Chondrocyte (in vitro differentiated cells): Measurements from ENCODE around the gene RAP2B. TPM values are rescaled to one million over a fixed set of nuclear protein-coding genes. Genes with fewer than 3 reads are reported as not detected.

Experiments used
- DNase-seq: peaks from one replicate; pipeline ENCODE4 v3.0.0; 2021; ENCODE audit warnings: mixed read lengths, low spot score
- H3K27ac Mint-ChIP-seq: one replicate; pipeline ENCODE4 v1.8.0; 2021; ENCODE audit warnings: mild to moderate bottlenecking, moderate library complexity, mixed read lengths; ENCODE audit not compliant: unreplicated experiment
- H3K27me3 Mint-ChIP-seq: 2 replicates; pipeline ENCODE4 v1.8.0; 2021; ENCODE audit warnings: low read depth, mixed read lengths
- H3K36me3 Mint-ChIP-seq: 2 replicates; pipeline ENCODE4 v1.8.0; 2021; ENCODE audit warnings: low read depth, mixed read lengths
- H3K4me1 Mint-ChIP-seq: 2 replicates; pipeline ENCODE4 v1.8.0; 2021; ENCODE audit warnings: low read depth, mild to moderate bottlenecking, mixed read lengths
- H3K4me3 Mint-ChIP-seq: one replicate; pipeline ENCODE4 v1.8.0; 2021; ENCODE audit warnings: mild to moderate bottlenecking, moderate library complexity, mixed read lengths; ENCODE audit not compliant: unreplicated experiment
- H3K9me3 Mint-ChIP-seq: 2 replicates; pipeline ENCODE4 v1.8.0; 2021; ENCODE audit warnings: low read depth, mixed read lengths
- total RNA-seq: library from RNA; stranded (reverse); gene quantifications from 3 replicates; pipeline ENCODE4 v1.2.1, GENCODE V29; 2021
- TF ChIP-seq, protein P1 (sequence below): fragments of 200-600 bp; sonication (generic); IDR thresholded peaks from 2 replicates; pipeline ENCODE4 v1.5.0; 2021; ENCODE audit warnings: antibody characterized with exemption, mild to moderate bottlenecking, moderate library complexity

Gene RAP2B
- total RNA-seq, 1 donor from 2014 or later, result 11.0 TPM

DNA sequence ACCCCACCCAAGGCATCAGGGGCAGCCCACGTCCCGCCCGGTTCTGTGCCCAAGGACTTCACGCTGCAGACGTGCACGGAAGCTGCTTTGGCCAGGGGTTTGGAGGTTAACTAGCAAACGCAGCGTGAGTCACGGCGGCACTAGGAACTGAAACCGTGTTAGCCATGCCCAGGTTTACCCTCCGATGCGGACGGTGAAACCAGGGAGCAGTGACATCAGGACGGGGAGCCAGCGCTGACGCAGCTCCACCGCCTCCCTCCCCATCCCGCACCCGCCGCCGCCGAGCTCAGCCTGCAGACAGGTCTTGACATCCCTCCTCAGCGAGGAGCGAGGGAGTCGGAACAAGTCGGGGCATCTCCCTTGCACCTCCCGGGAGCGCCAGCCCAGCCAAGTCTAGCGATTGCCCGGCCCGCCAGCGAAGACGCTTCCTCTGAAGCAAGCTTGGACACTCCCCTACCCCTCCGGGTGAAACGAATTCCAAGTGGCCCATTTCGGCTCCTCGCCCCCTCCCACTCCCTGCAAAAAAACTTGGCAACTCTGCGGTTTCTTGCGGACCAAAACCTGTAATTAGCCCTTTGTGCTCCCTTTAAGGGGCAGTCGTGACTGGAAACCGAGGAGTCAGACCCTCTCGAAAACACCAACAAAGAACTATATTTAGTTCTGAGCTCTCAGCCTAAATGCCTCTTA, 1.4 kb upstream of the RAP2B start:
- H3K4me3 Mint-ChIP-seq, result peak overlapping the region; percentile 96
- H3K9me3 Mint-ChIP-seq, result no peaks in the 10 kb centered on the region
- TF ChIP-seq, protein P1, sequence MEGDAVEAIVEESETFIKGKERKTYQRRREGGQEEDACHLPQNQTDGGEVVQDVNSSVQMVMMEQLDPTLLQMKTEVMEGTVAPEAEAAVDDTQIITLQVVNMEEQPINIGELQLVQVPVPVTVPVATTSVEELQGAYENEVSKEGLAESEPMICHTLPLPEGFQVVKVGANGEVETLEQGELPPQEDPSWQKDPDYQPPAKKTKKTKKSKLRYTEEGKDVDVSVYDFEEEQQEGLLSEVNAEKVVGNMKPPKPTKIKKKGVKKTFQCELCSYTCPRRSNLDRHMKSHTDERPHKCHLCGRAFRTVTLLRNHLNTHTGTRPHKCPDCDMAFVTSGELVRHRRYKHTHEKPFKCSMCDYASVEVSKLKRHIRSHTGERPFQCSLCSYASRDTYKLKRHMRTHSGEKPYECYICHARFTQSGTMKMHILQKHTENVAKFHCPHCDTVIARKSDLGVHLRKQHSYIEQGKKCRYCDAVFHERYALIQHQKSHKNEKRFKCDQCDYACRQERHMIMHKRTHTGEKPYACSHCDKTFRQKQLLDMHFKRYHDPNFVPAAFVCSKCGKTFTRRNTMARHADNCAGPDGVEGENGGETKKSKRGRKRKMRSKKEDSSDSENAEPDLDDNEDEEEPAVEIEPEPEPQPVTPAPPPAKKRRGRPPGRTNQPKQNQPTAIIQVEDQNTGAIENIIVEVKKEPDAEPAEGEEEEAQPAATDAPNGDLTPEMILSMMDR, result no peak
- H3K27me3 Mint-ChIP-seq, result no peaks in the 10 kb centered on the region
- peak; percentile 97 for DNase-seq
- peaks cover 31% of the 10 kb centered on the region for H3K4me1 Mint-ChIP-seq
- H3K36me3 Mint-ChIP-seq, result no peaks in the 10 kb centered on the region
- H3K27ac Mint-ChIP-seq, result peak overlapping the region; percentile 98

DNA sequence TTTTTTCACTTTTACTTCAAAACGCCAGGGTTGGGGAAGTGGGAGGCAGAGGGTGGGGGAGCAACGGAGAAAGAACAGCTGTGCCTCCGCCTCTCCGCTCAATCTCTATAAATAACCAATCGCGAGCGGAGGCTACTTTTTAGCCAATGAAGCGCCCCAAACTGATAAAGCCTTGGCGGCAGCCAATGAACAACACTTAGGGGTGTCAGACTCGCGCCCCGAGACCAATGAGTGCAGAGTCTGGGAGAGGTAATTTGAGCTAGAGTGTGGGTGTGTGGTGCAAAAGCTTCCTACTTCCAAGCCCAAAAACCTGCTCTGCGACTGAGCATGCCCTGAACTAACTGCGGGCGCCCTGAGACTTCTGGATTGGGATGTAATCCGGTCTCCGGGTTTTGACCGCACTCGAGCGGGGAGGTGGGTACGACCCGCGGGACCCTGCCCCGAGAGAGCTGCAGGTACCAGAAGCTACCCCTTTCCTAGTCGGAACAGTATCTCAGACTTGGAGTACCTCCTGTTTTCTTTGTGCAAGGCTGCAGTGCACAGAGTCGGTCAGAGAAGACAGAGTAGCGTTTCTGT, 800 bp upstream of the RAP2B start:
- H3K27me3 Mint-ChIP-seq, result no peaks in the 10 kb centered on the region
- no peaks in the 10 kb centered on the region for H3K9me3 Mint-ChIP-seq
- peak; percentile 98 for DNase-seq
- peak overlapping the region; percentile 96 for H3K4me3 Mint-ChIP-seq
- H3K4me1 Mint-ChIP-seq, result peaks cover 38% of the 10 kb centered on the region
- H3K36me3 Mint-ChIP-seq, result no peaks in the 10 kb centered on the region
- TF ChIP-seq, protein P1, result no peak
- peak overlapping the region; percentile 98 for H3K27ac Mint-ChIP-seq

DNA sequence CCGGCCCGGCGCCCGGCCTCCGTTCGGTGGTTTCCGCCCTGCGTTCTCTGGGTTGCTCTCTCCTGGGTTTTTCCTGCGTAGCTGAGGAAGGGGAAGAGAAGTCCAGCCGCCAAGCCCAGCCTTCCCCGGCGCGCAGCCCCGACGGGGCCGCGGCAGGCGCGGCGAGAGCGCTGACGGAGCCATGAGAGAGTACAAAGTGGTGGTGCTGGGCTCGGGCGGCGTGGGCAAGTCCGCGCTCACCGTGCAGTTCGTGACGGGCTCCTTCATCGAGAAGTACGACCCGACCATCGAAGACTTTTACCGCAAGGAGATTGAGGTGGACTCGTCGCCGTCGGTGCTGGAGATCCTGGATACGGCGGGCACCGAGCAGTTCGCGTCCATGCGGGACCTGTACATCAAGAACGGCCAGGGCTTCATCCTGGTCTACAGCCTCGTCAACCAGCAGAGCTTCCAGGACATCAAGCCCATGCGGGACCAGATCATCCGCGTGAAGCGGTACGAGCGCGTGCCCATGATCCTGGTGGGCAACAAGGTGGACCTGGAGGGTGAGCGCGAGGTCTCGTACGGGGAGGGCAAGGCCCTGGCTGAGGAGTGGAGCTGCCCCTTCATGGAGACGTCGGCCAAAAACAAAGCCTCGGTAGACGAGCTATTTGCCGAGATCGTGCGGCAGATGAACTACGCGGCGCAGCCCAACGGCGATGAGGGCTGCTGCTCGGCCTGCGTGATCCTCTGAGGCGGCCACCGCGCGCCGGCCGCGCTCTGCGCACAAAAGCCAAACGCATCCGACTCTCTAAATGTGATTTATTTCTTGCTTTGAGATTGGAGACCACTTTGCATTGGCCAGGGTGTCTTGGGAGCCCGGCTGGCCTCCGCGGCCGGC, 727 bp downstream of the RAP2B start:
- no peak for DNase-seq
- TF ChIP-seq, protein P1, result no peak
- Mint-ChIP-seq H3K4me1 (peaks cover 50% of the 10 kb centered on the region), H3K36me3 (no peaks in the 10 kb centered on the region), H3K9me3 (no peaks in the 10 kb centered on the region), H3K27ac (peak overlapping the region; percentile 96), H3K4me3 (peak overlapping the region; percentile 96), H3K27me3 (no peaks in the 10 kb centered on the region)

DNA sequence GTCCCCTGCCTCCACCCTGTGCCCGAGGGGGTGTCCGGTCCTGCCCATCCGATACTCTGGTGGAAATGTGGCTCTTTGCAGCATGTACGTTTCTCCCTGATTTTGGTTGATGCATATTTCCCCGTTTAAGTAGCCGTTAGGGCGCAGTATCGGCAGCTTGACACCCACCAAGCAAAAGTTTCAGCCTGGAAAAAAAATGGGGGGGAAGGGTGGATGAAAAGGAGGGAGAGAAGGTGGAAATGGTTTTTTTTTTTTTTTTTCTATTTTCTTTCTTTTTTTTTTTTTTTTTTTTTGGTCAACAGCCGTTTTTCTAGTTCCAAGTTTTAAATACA, 1.3 kb downstream of the RAP2B start:
- DNase-seq, result no peak
- H3K27ac Mint-ChIP-seq, result peak overlapping the region; percentile 96
- peak overlapping the region; percentile 96 for H3K4me3 Mint-ChIP-seq
- TF ChIP-seq, protein P1, result peak; percentile 41
- peaks cover 50% of the 10 kb centered on the region for H3K4me1 Mint-ChIP-seq
- no peaks in the 10 kb centered on the region for H3K9me3 Mint-ChIP-seq
- H3K36me3 Mint-ChIP-seq, result no peaks in the 10 kb centered on the region
- no peaks in the 10 kb centered on the region for H3K27me3 Mint-ChIP-seq

DNA sequence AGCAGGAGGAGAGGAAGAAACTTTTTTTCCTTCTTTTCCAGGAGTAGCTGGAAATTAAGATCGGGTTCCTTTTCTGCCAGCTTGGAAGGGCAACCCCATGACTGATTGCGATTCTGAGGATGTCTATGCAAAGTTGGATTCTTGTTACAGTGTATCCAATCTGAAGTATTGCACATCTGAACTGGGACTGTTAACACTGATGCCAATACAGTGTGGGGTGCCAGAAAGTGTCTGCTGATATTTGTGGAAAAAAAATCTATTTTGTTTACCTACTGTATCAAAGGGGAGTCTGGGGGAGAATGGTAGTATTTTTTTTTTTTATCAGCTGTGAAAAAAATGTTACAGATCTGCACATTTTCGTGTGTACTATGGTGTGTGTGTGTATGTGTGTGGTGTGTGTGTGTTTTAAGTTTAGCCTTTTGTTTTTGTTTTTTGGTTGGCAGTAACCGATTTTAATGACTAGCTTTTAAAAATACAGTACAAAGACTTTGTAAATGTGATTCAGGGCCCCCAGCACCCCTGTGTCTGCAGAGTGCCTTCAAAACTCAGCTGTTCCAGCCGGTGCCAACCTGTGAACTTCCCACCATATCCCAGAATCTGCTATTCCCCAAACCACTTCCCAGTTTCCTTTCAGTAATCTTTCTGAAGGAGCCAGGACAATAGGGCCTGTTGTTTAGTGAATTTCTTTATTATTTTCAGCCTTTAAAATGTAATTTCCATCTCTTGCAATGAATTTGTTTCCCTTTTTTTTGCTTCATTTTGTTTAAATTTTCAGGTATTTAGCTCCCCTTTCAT, 1.9 kb downstream of the RAP2B start:
- H3K4me1 Mint-ChIP-seq, result peaks cover 50% of the 10 kb centered on the region
- no peaks in the 10 kb centered on the region for H3K27me3 Mint-ChIP-seq
- peak overlapping the region; percentile 96 for H3K4me3 Mint-ChIP-seq
- TF ChIP-seq, protein P1, result no peak
- peak overlapping the region; percentile 96 for H3K27ac Mint-ChIP-seq
- no peak for DNase-seq
- H3K9me3 Mint-ChIP-seq, result no peaks in the 10 kb centered on the region
- H3K36me3 Mint-ChIP-seq, result no peaks in the 10 kb centered on the region
